RWPE2 (cell line): ENCODE measurements around the gene TMEM256.

Experiments
- ATAC-seq: fragments of 200-7000 bp; cut with Tn5 transposase; 3 replicates; pipeline ENCODE4 v1.9.1; 2021; ENCODE audit warnings: low read depth
- DNase-seq: peaks from one replicate; pipeline ENCODE4 v3.0.0-alpha.2; 2020; ENCODE audit warnings: low spot score
- H3K27ac ChIP-seq: fragments of 450-650 bp; 2 replicates; pipeline ENCODE4 v1.5.1; 2017; ENCODE audit warnings: mild to moderate bottlenecking; ENCODE audit not compliant: poor library complexity, severe bottlenecking
- H3K27me3 ChIP-seq: fragments of 250-450 bp; sonication (Bioruptor Pico); 2 replicates; pipeline ENCODE4 v1.5.1; 2021; ENCODE audit warnings: mild to moderate bottlenecking, moderate library complexity; ENCODE audit not compliant: insufficient read depth, poor library complexity, severe bottlenecking
- H3K36me3 ChIP-seq: fragments of 250-450 bp; sonication (Bioruptor Pico); 2 replicates; pipeline ENCODE4 v1.5.1; 2020; ENCODE audit warnings: low read depth, mild to moderate bottlenecking, moderate library complexity
- H3K4me1 ChIP-seq: fragments of 250-450 bp; sonication (Bioruptor Pico); 2 replicates; pipeline ENCODE4 v1.5.1; 2021; ENCODE audit warnings: mild to moderate bottlenecking, moderate library complexity; ENCODE audit not compliant: insufficient read depth, poor library complexity, severe bottlenecking
- H3K4me3 ChIP-seq: fragments of 250-450 bp; sonication (Bioruptor Pico); 2 replicates; pipeline ENCODE4 v1.5.1; 2021; ENCODE audit warnings: mild to moderate bottlenecking, moderate library complexity; ENCODE audit not compliant: severe bottlenecking
- H3K9me3 ChIP-seq: fragments of 250-450 bp; sonication (Bioruptor Pico); 2 replicates; pipeline ENCODE4 v1.5.1; 2021; ENCODE audit warnings: mild to moderate bottlenecking, moderate library complexity; ENCODE audit not compliant: severe bottlenecking
- CTCF ChIP-seq: fragments of 450-650 bp; IDR thresholded peaks from one replicate; pipeline ENCODE4 v1.5.1; 2017; ENCODE audit warnings: mild to moderate bottlenecking, moderate library complexity; ENCODE audit not compliant: poor library complexity, severe bottlenecking

Gene TMEM256

GRCh38 chr17:7407485-7408251 is 3.8 kb upstream of the TMEM256 start, which contains the start of gene NLGN2:
TSS of gene NLGN2 (plus strand) at chr17:7407845. CDS start at chr17:7408256, 411 bp downstream.
- TF ChIP-seq CTCF, result no peak
- Histone ChIP-seq H3K4me3 (no peak within 1 kb of the TSS), H3K27me3 (no peaks in the 10 kb centered on the region), H3K9me3 (no peaks in the 10 kb centered on the region), H3K36me3 (peaks cover 1% of the 10 kb centered on the region; the same call in 1 of the 2 replicates), H3K4me1 (no peaks in the 10 kb centered on the region), H3K27ac (no peak within 1 kb of the TSS)
- ATAC-seq (no peak), DNase-seq (no peak)

GRCh38 chr17:7407082-7407481 is 3.2 kb upstream of the TMEM256 start:
- no peak for DNase-seq
- TF ChIP-seq CTCF, result no peak
- H3K9me3 ChIP-seq, result no peaks in the 10 kb centered on the region
- no peak for ATAC-seq
- H3K36me3 ChIP-seq, result peaks cover 6% of the 10 kb centered on the region; the same call in 1 of the 2 replicates
- H3K27ac ChIP-seq, result no peak overlapping the region
- no peak overlapping the region for H3K4me3 ChIP-seq
- H3K4me1 ChIP-seq, result no peaks in the 10 kb centered on the region
- H3K27me3 ChIP-seq, result no peaks in the 10 kb centered on the region

- DNase-seq (no peak), ATAC-seq (no peak)
- no peak overlapping the region for H3K27ac ChIP-seq
- no peak overlapping the region for H3K4me3 ChIP-seq
- H3K4me1 ChIP-seq, result no peaks in the 10 kb centered on the region
- H3K36me3 ChIP-seq, result peaks cover 11% of the 10 kb centered on the region
- H3K27me3 ChIP-seq, result no peaks in the 10 kb centered on the region
- TF ChIP-seq CTCF, result no peak
- H3K9me3 ChIP-seq, result no peaks in the 10 kb centered on the region
Measured at GRCh38 chr17:7406235-7406825, 2.4 kb upstream of the TMEM256 start.

- Histone ChIP-seq H3K9me3 (no peaks in the 10 kb centered on the region), H3K36me3 (peaks cover 17% of the 10 kb centered on the region), H3K27me3 (no peaks in the 10 kb centered on the region), H3K27ac (peak overlapping the region; percentile 58), H3K4me1 (peaks cover 5% of the 10 kb centered on the region), H3K4me3 (peak overlapping the region; percentile 54)
- no peak for DNase-seq
- no peak for ATAC-seq
- no peak for TF ChIP-seq CTCF
Measured at GRCh38 chr17:7405350-7406234, 1.7 kb upstream of the TMEM256 start.
